ENCODE results near the gene SSX2IP.

Gene SSX2IP

GRCh38 chr1:84708031-84708430 is 17.8 kb upstream of the SSX2IP start:
- no peaks in the 10 kb centered on the region for H3K27me3 ChIP-seq (ENCODE audit: insufficient read depth, low read depth)
- no peak for TF ChIP-seq CTCF (conservative IDR thresholded peaks at IDR 0.05; ENCODE audit: low read depth, low read length)
- H2AFZ ChIP-seq (ENCODE audit: low read depth): no peak overlapping the region
- H3K4me2 ChIP-seq: no peak overlapping the region
- no peak overlapping the region for H3K4me3 ChIP-seq (IDR thresholded peaks at IDR 0.05; ENCODE audit: insufficient read depth, low read depth, low read length)
- no peaks in the 10 kb centered on the region for H3K79me2 ChIP-seq (ENCODE audit: insufficient read depth, low read depth)
- no peaks in the 10 kb centered on the region for H3K36me3 ChIP-seq (ENCODE audit: insufficient read depth)
- H3K4me1 ChIP-seq (ENCODE audit: low read depth, poor library complexity, severe bottlenecking): no peaks in the 10 kb centered on the region
- no peak overlapping the region for H3K9ac ChIP-seq
- H4K20me1 ChIP-seq (ENCODE audit: insufficient read depth): no peaks in the 10 kb centered on the region
- H3K27ac ChIP-seq: no peak overlapping the region

GRCh38 chr1:84705513-84705912 is 15.3 kb upstream of the SSX2IP start:
- H3K79me2 ChIP-seq (ENCODE audit: insufficient read depth, low read depth): no peaks in the 10 kb centered on the region
- no peaks in the 10 kb centered on the region for H4K20me1 ChIP-seq (ENCODE audit: insufficient read depth)
- no peak overlapping the region for H3K27ac ChIP-seq
- no peaks in the 10 kb centered on the region for H3K4me1 ChIP-seq (ENCODE audit: low read depth, poor library complexity, severe bottlenecking)
- H3K4me2 ChIP-seq: no peak overlapping the region
- H2AFZ ChIP-seq (ENCODE audit: low read depth): no peak overlapping the region
- no peak overlapping the region for H3K9ac ChIP-seq
- no peaks in the 10 kb centered on the region for H3K27me3 ChIP-seq (ENCODE audit: insufficient read depth, low read depth)
- TF ChIP-seq CTCF (conservative IDR thresholded peaks at IDR 0.05; ENCODE audit: low read depth, low read length): no peak
- no peak overlapping the region for H3K4me3 ChIP-seq (IDR thresholded peaks at IDR 0.05; ENCODE audit: insufficient read depth, low read depth, low read length)
- H3K36me3 ChIP-seq (ENCODE audit: insufficient read depth): no peaks in the 10 kb centered on the region

- Histone ChIP-seq H3K4me2 (no peak overlapping the region), H3K27me3 (ENCODE audit: insufficient read depth, low read depth) (no peaks in the 10 kb centered on the region), H4K20me1 (ENCODE audit: insufficient read depth) (no peaks in the 10 kb centered on the region), H3K4me3 (IDR thresholded peaks at IDR 0.05; ENCODE audit: insufficient read depth, low read depth, low read length) (no peak overlapping the region), H3K79me2 (ENCODE audit: insufficient read depth, low read depth) (no peaks in the 10 kb centered on the region), H2AFZ (ENCODE audit: low read depth) (no peak overlapping the region), H3K27ac (no peak overlapping the region), H3K4me1 (ENCODE audit: low read depth, poor library complexity, severe bottlenecking) (no peaks in the 10 kb centered on the region), H3K36me3 (ENCODE audit: insufficient read depth) (no peaks in the 10 kb centered on the region), H3K9ac (no peak overlapping the region)
- TF ChIP-seq CTCF (conservative IDR thresholded peaks at IDR 0.05; ENCODE audit: low read depth, low read length): no peak
These were observed 14.7 kb upstream of the SSX2IP start for GRCh38 chr1:84704872-84705417.

GRCh38 chr1:84703431-84703830 is 13.2 kb upstream of the SSX2IP start:
- Histone ChIP-seq H3K9ac (no peak overlapping the region), H4K20me1 (ENCODE audit: insufficient read depth) (no peaks in the 10 kb centered on the region), H3K27me3 (ENCODE audit: insufficient read depth, low read depth) (no peaks in the 10 kb centered on the region), H3K36me3 (ENCODE audit: insufficient read depth) (no peaks in the 10 kb centered on the region), H3K4me2 (no peak overlapping the region), H3K4me3 (IDR thresholded peaks at IDR 0.05; ENCODE audit: insufficient read depth, low read depth, low read length) (no peak overlapping the region), H2AFZ (ENCODE audit: low read depth) (no peak overlapping the region), H3K4me1 (ENCODE audit: low read depth, poor library complexity, severe bottlenecking) (peaks cover 4% of the 10 kb centered on the region), H3K79me2 (ENCODE audit: insufficient read depth, low read depth) (no peaks in the 10 kb centered on the region), H3K27ac (no peak overlapping the region)
- no peak for TF ChIP-seq CTCF (conservative IDR thresholded peaks at IDR 0.05; ENCODE audit: low read depth, low read length)

All from KMS-11 (cell line).